SK-N-DZ (cell line): ENCODE results near the gene METTL17. TPM values are rescaled to one million over a fixed set of nuclear protein-coding genes. Genes with fewer than 3 reads are reported as not detected.
"Not testable (repeated sequence)": the region's sequence is repeated elsewhere in the genome, so short reads cannot be mapped to it uniquely, and the experiment has no call there.

Source experiments
- DNase-seq: peaks from one replicate; pipeline ENCODE4 v3.0.0-alpha.2; 2015; ENCODE audit warnings: low spot score
- polyA plus RNA-seq, 2 experiments: library from polyadenylated mRNA; depleted of rRNA; stranded (reverse); fragments of >200 nt; gene quantifications; 2 replicates each; pipeline ENCODE4 v1.2.3, GENCODE V29; 2014

The METTL17 gene
- 235 and 249 TPM in 2 replicates for polyA plus RNA-seq (2014; cell fraction: cytosol; rRNA removed)
- 1,004 and 1,072 TPM in 2 replicates for polyA plus RNA-seq (2014; cell fraction: nucleus; rRNA removed)

- peak; percentile 96 for DNase-seq
Measured at GRCh38 chr14:20989787-20990600, at the start of gene METTL17. TSS of gene METTL17 (plus strand) at chr14:20989980. CDS start at chr14:20990003, 23 bp downstream.

- not testable (repeated sequence) for DNase-seq
Measured at GRCh38 chr14:20945146-20945545, 44.6 kb upstream of the METTL17 start.

GRCh38 chr14:20946707-20947106 lies 43.1 kb upstream of the METTL17 start:
- DNase-seq = not testable (repeated sequence)

GRCh38 chr14:20954736-20955537 lies 34.8 kb upstream of the METTL17 start, which contains the start of gene RNASE2:
TSS of gene RNASE2 (plus strand) at chr14:20955487. CDS start at chr14:20955772, 285 bp downstream.
- not testable (repeated sequence) for DNase-seq

GRCh38 chr14:20955538-20955873 lies 34.3 kb upstream of the METTL17 start:
- DNase-seq = not testable (repeated sequence)

- no peak for DNase-seq
Measured at GRCh38 chr14:20956376-20956976, 33.3 kb upstream of the METTL17 start.

- not testable (repeated sequence) for DNase-seq
Measured at GRCh38 chr14:20958946-20959345, 30.8 kb upstream of the METTL17 start.

GRCh38 chr14:20969336-20969735 lies 20.4 kb upstream of the METTL17 start:
- no peak for DNase-seq

GRCh38 chr14:20970647-20970982 lies 19.2 kb upstream of the METTL17 start:
- no peak for DNase-seq

GRCh38 chr14:20970983-20971704 lies 18.6 kb upstream of the METTL17 start:
- peak; percentile 82 for DNase-seq

GRCh38 chr14:20971705-20972021 lies 18.1 kb upstream of the METTL17 start:
- no peak for DNase-seq

GRCh38 chr14:20973501-20973900 lies 16.3 kb upstream of the METTL17 start:
- DNase-seq = no peak

GRCh38 chr14:20976291-20976690 lies 13.5 kb upstream of the METTL17 start:
- no peak for DNase-seq

GRCh38 chr14:20978687-20979086 lies 11.1 kb upstream of the METTL17 start:
- DNase-seq = no peak

GRCh38 chr14:20980906-20981305 lies 8.9 kb upstream of the METTL17 start:
- DNase-seq = no peak

GRCh38 chr14:20982646-20983369 lies 7.0 kb upstream of the METTL17 start:
- no peak for DNase-seq

GRCh38 chr14:20985650-20986049 lies 4.1 kb upstream of the METTL17 start:
- not testable (repeated sequence) for DNase-seq

GRCh38 chr14:20986811-20987210 lies 3.0 kb upstream of the METTL17 start:
- no peak for DNase-seq

GRCh38 chr14:20988717-20989470 lies 886 bp upstream of the METTL17 start:
- no peak for DNase-seq

- no peak for DNase-seq
Measured at GRCh38 chr14:20989471-20989786, 351 bp upstream of the METTL17 start.
